HG03342 (cell line): ENCODE data around the gene CPSF4L.

Experiments
- ATAC-seq: cut with Tn5 transposase; IDR thresholded peaks from one replicate; pipeline ENCODE4 v1.9.1; 2021; ENCODE audit warnings: mild to moderate bottlenecking, moderate library complexity; ENCODE audit not compliant: unreplicated experiment

CPSF4L gene

GRCh38 chr17:73205459-73205961, 56.2 kb downstream of the CPSF4L start:
- ATAC-seq, result no peak

GRCh38 chr17:73203788-73204479, 57.7 kb downstream of the CPSF4L start:
- no peak for ATAC-seq

GRCh38 chr17:73203135-73203787, 58.4 kb downstream of the CPSF4L start:
- ATAC-seq, result no peak

GRCh38 chr17:73201215-73202069, 60.2 kb downstream of the CPSF4L start:
- ATAC-seq, result no peak

- no peak for ATAC-seq
Observed at GRCh38 chr17:73200476-73200875, 61.2 kb downstream of the CPSF4L start.

GRCh38 chr17:73199751-73200317, 61.8 kb downstream of the CPSF4L start:
- ATAC-seq, result no peak

- ATAC-seq, result no peak
Observed at GRCh38 chr17:73198930-73199260, 62.8 kb downstream of the CPSF4L start.
